Ascending aorta (tissue), 2 donors: ENCODE data around the gene NUDT2. TPM values are rescaled to one million over a fixed set of nuclear protein-coding genes. Genes with fewer than 3 reads are reported as not detected.

Source experiments
- DNase-seq, 2 donors: peaks; one replicate each; pipeline ENCODE4 v3.0.0-alpha.2; 2019; ENCODE audit warnings: low spot score in 2 of 2
- H3K27ac ChIP-seq, 2 donors: fragments of 200-600 bp; sonication (generic); one replicate each; pipeline ENCODE4 v1.5.1; 2016 to 2017; ENCODE audit warnings: mild to moderate bottlenecking in 1 of 2
- H3K27me3 ChIP-seq: fragments of 200-600 bp; sonication (generic); one replicate; pipeline ENCODE4 v1.5.1; 2017
- H3K36me3 ChIP-seq, 2 donors: fragments of 200-600 bp; sonication (generic); one replicate each; pipeline ENCODE4 v1.5.1; 2016
- H3K4me1 ChIP-seq, 2 donors: fragments of 200-600 bp; sonication (generic); one replicate each; pipeline ENCODE4 v1.5.1; 2016 to 2017; ENCODE audit warnings: mild to moderate bottlenecking in 1 of 2
- H3K4me3 ChIP-seq, 2 donors: fragments of 200-600 bp; sonication (generic); one replicate each; pipeline ENCODE4 v1.5.1; 2016 to 2017; ENCODE audit warnings: mild to moderate bottlenecking in 1 of 2
- H3K9me3 ChIP-seq, 2 donors: fragments of 200-600 bp; sonication (generic); one replicate each; pipeline ENCODE4 v1.5.1; 2016
- intact Hi-C: fragments of 100-400 bp; cut with DNase I; formaldehyde crosslinking; loops from one replicate; pipeline ENCODE4 v1.15.1; 2023
- total RNA-seq: library from RNA; depleted of rRNA; stranded (reverse); fragments of >200 nt; gene quantifications from one replicate; pipeline ENCODE4 v1.1.0, GENCODE V29; 2016
- TF ChIP-seq, protein P1 (sequence below), 3 experiments: fragments of 200-600 bp in 2 of 3; fragments of 450-650 bp in 1 of 3; sonication (generic) in 2 of 3; IDR thresholded peaks; one replicate each; pipeline ENCODE4 v1.5.1; 2016 to 2019; ENCODE audit warnings: antibody characterized with exemption in 3 of 3, mild to moderate bottlenecking in 1 of 3, moderate library complexity in 1 of 3

NUDT2 gene
- total RNA-seq, 1 donor from 2014 or later: not detected

DNA sequence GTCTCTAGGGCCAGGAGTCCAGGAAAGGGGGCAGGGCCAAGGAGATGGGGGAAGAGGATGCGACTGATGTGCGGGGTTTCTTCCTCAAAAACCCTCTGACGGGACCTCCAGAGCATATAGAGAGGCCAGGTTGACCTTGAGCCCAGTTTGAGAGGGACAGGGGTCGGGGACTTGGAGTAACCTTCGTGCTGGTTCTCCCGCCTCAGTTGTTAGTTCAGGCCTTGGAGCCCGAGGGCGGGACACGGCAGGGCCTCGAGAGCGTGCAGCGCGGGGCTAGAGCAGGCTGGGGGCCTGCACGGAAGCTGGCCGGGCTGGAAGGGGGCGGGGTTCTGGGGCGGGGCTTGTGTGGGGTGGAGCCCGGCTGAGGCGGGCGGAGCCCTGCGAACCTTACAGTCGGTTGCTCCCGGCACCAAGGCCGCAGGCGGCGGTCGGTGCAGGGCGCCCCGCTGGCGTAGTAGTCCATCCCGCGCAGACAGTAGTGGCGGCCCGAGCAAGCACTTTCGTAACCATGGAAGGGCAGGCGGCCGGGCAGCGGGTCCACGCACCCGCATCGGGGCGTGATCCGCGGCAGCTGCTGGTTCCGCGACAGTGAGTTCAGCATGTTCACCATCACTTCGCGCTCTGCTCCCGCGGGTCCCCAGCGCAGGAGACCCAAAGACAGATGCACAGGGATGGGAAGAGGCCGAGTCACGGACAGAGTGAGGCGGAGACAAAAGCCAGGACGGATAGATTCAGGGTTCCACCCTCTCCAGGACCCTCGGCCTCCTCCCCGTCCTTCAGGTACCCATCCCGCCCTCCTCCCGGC, 51.3 kb downstream of the NUDT2 start:
- peak in 1 of 2 donors; percentile 85 for DNase-seq
- no peaks in the 10 kb centered on the region for H3K36me3 ChIP-seq
- no peak overlapping the region for H3K27ac ChIP-seq
- TF ChIP-seq, protein P1, sequence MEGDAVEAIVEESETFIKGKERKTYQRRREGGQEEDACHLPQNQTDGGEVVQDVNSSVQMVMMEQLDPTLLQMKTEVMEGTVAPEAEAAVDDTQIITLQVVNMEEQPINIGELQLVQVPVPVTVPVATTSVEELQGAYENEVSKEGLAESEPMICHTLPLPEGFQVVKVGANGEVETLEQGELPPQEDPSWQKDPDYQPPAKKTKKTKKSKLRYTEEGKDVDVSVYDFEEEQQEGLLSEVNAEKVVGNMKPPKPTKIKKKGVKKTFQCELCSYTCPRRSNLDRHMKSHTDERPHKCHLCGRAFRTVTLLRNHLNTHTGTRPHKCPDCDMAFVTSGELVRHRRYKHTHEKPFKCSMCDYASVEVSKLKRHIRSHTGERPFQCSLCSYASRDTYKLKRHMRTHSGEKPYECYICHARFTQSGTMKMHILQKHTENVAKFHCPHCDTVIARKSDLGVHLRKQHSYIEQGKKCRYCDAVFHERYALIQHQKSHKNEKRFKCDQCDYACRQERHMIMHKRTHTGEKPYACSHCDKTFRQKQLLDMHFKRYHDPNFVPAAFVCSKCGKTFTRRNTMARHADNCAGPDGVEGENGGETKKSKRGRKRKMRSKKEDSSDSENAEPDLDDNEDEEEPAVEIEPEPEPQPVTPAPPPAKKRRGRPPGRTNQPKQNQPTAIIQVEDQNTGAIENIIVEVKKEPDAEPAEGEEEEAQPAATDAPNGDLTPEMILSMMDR (IDR thresholded peaks at IDR 0.05): no peak
- peaks cover 7 to 16% of the 10 kb centered on the region in 2 donors for H3K4me1 ChIP-seq
- peak overlapping the region; percentile 51 to 62 for H3K4me3 ChIP-seq
- no peaks in the 10 kb centered on the region for H3K27me3 ChIP-seq
- intact Hi-C loops: loop anchor here (1.0 kb wide), 1 partner anchor 254 kb away; the partner anchor contains the start of gene DCAF12
- H3K9me3 ChIP-seq: no peaks in the 10 kb centered on the region

DNA sequence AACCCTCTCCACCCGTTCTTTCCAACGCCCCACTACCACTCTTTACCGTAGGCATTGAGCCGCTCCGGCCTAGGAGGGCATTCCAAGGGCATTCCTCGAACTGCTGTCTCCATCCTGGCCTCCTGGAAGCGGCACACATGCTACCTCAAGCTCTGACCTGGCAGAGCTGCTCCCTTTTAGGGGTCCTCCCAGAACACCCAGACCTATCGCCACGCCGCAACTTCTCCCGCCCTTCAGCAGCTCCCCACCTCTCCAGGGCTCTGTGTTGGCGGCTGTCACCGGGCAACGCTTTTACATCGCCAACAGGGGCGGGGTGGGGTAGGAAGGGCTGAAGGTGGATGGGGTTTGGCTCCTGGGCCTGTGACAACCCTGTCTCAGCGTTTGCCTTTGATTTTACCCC, 52.0 kb downstream of the NUDT2 start:
- Histone ChIP-seq H3K27me3 (no peaks in the 10 kb centered on the region), H3K27ac (no peak overlapping the region), H3K9me3 (no peaks in the 10 kb centered on the region), H3K36me3 (no peaks in the 10 kb centered on the region), H3K4me1 (peaks cover 7 to 13% of the 10 kb centered on the region in 2 donors), H3K4me3 (peak overlapping the region; percentile 51 to 62)
- intact Hi-C loops: no loop called here
- TF ChIP-seq, protein P1 (IDR thresholded peaks at IDR 0.05): no peak
- no peak for DNase-seq

DNA sequence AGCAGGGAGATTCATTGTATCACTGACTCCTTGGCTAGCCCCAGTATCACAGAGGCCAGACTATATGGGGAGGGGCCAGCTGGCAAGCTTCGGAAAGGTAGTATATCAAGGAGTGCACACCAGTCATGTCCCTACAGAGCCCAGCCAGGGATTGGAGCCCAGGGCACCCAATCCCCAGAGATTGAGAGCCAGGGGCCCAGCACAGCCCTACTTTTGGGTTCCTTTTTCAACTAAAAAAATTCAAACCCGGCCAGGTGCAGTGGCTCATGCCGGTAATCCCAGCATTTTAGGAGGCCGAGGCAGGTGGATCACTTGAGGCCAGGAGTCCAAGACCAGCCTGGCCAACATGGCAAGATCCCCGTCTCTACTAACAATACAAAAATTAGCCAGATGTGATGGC, 52.7 kb downstream of the NUDT2 start:
- no peak overlapping the region for H3K4me3 ChIP-seq

DNA sequence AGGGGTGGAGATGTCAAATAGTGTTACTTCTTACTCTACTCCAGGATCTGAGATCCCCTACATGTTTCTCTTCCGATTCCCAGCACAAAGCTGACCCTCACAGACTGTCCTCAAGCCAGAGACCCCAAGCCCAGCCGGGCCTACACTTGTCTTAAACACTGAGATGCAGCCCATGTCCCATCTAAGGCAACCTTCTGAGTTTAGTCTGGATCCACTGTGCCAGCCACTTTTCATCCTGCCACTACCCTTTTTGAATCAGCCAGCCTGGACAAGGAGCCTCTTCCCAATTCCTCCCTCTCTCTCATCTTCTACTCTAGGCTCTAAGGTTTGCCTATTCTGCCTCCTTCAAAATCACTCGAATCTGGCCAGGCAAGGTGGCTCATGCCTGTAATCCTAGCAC, 53.5 kb downstream of the NUDT2 start:
- DNase-seq: no peak
- H3K36me3 ChIP-seq: no peaks in the 10 kb centered on the region
- H3K27ac ChIP-seq: no peak overlapping the region
- H3K9me3 ChIP-seq: no peaks in the 10 kb centered on the region
- peaks cover 7 to 13% of the 10 kb centered on the region in 2 donors for H3K4me1 ChIP-seq
- H3K27me3 ChIP-seq: no peaks in the 10 kb centered on the region
- no peak overlapping the region for H3K4me3 ChIP-seq
- TF ChIP-seq, protein P1 (IDR thresholded peaks at IDR 0.05): no peak
- intact Hi-C loops: no loop called here

More for the DNA sequence above, 52.7 kb downstream of the NUDT2 start:
- Histone ChIP-seq H3K27ac (no peak overlapping the region), H3K4me1 (peaks cover 7 to 13% of the 10 kb centered on the region in 2 donors), H3K27me3 (no peaks in the 10 kb centered on the region), H3K36me3 (no peaks in the 10 kb centered on the region), H3K9me3 (no peaks in the 10 kb centered on the region)
- no peak for DNase-seq
- intact Hi-C loops: no loop called here
- TF ChIP-seq, protein P1 (IDR thresholded peaks at IDR 0.05): no peak

DNA sequence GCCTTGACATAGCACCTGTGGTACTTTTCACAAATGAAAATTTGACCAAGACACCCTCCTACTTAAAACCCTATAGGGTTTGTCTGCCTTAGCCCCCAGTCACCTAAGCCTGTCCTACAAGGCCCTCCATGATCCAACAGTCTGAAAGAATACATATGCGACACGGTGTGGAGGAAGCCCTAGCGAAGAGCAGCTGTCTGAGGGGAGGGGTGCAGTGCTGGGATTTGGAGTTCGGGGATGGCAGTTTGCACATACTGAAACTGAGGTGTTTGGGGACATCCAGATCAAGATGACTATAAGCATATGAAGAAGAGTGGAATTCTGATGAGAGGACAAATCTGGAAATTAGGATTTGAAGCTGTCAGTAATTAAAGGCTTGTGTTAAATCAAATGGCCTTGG, 54.5 kb downstream of the NUDT2 start:
- H3K9me3 ChIP-seq: no peaks in the 10 kb centered on the region
- no peak overlapping the region for H3K4me3 ChIP-seq
- H3K27ac ChIP-seq: no peak overlapping the region
- intact Hi-C loops: no loop called here
- no peaks in the 10 kb centered on the region for H3K27me3 ChIP-seq
- no peaks in the 10 kb centered on the region for H3K36me3 ChIP-seq
- H3K4me1 ChIP-seq: peaks cover 7 to 13% of the 10 kb centered on the region in 2 donors
- TF ChIP-seq, protein P1 (IDR thresholded peaks at IDR 0.05): no peak
- peak in 1 of 2 donors; percentile 12 for DNase-seq
